T-helper 2 cell treated with Interferon-gamma antibody and Interleukin-4, amounts not matched to agents 100 ng/mL and 5 ng/mL, for 36 hours (primary cell): ENCODE data around the gene TMA7B. TPM values are rescaled to one million over a fixed set of nuclear protein-coding genes. Genes with fewer than 3 reads are reported as not detected.

ENCODE experiments used
- intact Hi-C: fragments of 100-400 bp; cut with micrococcal nuclease; formaldehyde crosslinking; loops from one replicate; pipeline ENCODE4 v1.15.1; 2023
- total RNA-seq: library from RNA; stranded (reverse); gene quantifications from 2 replicates; pipeline ENCODE4 v1.2.3, GENCODE V29; 2022

TMA7B gene
- total RNA-seq, 1 donor from 2014 or later, result 6.0 TPM

DNA sequence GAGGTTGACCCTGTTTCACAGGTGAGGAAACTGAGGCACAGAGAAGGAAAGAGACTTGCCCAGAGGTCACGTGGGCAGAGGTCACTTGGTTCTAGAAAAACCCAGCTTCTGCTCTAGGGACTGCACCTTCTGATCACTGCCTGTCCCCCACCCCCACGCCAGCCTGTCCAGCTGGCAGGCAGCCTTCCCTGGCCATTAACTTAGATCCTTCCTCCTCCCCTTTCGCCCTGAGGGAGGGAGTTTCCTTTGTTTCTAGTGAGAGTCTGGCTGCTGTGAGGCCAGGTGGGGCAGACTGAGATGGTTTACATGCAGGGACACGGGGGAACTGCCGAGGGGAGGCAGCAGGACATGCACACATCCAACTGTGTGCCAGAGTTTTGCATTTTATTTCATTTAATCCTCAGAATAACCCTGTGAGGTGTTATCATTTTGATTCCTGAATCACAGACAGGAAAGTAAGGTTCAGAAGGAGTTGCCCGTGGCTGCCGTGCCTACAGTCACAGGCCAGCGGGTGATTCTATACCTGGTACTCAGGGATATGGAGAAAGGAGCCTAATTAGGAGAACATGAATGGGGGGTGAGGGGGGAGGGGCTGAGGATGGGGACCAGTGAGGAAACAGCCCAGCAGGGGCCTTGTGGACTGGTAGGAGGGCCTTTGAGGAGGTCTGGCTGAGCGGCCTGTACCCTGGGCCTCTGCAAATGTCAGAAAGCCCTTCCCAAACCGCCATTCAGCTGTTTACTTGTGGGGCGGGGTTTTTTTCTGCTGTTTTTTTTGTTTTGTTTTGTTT is 37.9 kb downstream of the TMA7B start:
- intact Hi-C loops, result no loop called here

GRCh38 chr22:39999144-39999757 is 39.1 kb downstream of the TMA7B start:
- intact Hi-C loops, result no loop called here

DNA sequence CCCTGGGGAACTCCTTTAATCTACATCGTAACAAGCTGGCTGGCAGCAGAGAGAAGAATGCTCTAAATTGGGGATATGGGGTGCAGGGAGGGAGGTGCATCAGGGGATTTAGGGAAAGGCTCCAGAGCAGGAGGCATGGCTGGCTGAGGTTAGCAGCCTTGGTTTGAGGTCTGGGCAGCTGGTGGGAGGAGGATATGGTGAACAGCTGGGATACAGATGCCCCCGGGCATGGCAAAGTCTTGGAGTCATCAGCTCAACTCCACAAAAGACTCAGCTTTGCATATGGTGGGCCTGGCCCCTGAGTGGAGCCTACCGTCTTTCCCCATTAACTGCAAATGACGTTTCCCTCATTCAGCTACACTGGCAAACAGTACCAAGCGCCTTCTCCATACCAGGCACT is 40.0 kb downstream of the TMA7B start:
- intact Hi-C loops, result no loop called here

DNA sequence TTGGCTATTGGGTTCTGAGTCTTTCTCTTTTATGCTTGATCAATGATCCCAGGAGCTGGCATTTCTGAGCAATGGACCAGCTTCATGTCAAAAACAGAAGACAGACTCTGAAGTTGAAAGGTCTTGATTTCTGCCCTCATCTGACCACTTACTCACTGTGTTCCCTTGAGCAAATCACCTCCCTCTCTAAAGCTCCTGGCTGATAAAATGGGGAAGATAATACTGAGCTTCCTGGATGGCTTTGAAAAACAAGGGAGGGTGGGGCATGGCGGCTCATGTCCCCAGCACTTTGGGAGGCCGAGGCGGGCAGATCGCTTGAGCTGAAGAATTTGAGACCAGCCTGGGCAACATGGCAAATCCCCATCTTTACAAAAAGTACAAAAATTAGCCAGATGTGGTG is 40.9 kb downstream of the TMA7B start:
- intact Hi-C loops, result no loop called here

- intact Hi-C loops, result no loop called here
Observed at GRCh38 chr22:40001800-40002577, 41.8 kb downstream of the TMA7B start.

- intact Hi-C loops, result no loop called here
Observed at GRCh38 chr22:40002935-40003715, 42.9 kb downstream of the TMA7B start.

- intact Hi-C loops, result no loop called here
Observed at GRCh38 chr22:40004836-40005235, 44.6 kb downstream of the TMA7B start.

- intact Hi-C loops, result no loop called here
Observed at GRCh38 chr22:40006641-40007040, 46.4 kb downstream of the TMA7B start.

GRCh38 chr22:40007853-40008710 is 47.9 kb downstream of the TMA7B start:
- intact Hi-C loops, result no loop called here

GRCh38 chr22:40008726-40009291 is 48.6 kb downstream of the TMA7B start:
- intact Hi-C loops, result no loop called here

DNA sequence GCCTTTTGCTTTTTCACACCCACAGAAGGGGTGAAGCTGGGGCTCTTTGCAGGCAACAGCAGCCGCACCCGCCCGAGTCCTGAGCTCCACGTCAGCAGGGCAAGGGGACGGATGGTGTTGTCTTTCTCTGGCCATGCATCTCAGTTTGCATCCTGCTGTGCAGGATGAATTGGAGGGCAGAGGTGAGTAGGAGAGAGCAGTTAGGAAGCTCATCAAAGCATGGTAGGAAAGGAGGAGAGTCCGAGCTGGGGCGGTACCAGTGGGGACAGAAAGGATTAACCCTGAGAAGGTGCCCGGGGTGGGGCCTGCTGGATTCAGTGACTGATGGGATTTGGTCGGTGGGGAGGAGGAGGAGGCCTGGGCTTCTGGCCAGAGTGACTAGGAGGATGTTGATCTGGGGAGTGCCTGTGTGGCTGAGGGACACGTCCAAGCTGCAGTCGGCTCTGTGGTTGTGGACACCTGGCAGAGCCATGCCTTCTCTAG is 49.1 kb downstream of the TMA7B start:
- intact Hi-C loops, result no loop called here

DNA sequence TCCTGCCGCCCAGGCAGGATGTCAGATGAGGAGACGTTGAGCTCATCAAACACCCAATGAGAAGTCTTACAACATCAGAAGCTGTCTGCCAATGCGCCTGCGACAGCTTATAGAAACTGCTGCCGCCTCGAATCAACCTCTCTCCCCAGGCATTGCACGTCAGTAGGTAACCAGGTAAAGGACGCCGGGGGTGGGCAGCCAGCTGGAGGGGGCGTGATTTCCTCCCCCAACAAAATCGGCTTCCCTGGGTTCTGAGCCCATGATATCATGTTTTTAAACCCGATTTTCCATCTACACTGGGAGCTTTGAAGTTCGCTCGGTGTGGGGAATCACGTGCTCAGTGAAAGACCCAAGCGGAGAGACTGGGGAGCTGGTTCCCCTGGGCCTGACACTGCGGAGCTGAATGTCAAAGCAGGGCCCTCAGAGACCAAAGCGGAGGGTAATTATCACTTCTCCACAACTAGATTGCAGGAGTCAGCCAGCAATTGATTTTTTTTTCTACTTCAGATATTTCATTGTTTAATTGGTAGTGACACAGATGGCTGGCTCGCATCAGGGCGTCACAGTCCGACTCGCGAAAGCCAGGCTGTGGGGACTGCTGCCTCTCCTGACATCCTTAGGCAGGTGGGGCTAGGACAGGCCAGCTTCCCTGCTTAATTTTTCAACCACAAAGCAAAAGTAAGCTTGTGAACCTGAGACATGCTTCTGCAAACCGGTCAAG is 49.9 kb downstream of the TMA7B start:
- intact Hi-C loops, result no loop called here

DNA sequence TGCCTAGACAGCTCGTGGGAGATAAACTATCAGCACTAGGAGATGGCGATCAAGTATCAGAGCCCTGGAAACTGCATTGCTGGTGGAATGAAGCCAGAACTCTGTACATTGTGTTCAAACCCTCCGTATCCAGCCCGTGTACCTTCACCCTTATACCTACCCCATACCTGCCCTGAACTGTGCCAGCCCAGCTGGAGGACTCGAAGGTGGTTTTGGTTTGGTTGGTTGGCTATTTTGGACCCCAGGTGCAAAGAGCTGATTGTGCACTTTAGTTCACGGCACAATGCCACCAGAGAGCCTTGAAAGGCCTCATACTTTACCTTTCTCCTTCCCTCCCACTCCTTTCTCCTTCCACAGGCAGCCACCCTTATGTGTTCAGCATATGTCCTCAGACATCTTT is 50.5 kb downstream of the TMA7B start:
- intact Hi-C loops, result no loop called here

Other genes starting within 250 kb of the TMA7B start
- gene ENTHD1, start 66.6 kb upstream of the TMA7B start, total RNA-seq, result 0.14 and 0.18 TPM in 2 replicates
- 145 and 148 TPM in 2 replicates for gene GRAP2, start 59.3 kb upstream of the TMA7B start, total RNA-seq
- gene FAM83F, start 34.6 kb downstream of the TMA7B start, total RNA-seq, result 0.02 TPM in 1 of 2 replicates, not detected in the other
- gene TNRC6B, start 217.5 kb downstream of the TMA7B start, total RNA-seq, result 46.7 and 50.4 TPM in 2 replicates